ENCODE results near the gene USP7.
A peak's percentile ranks its signal among the peaks of the same experiment; 100 is the strongest.
"Not testable (repeated sequence)": the region's sequence is repeated elsewhere in the genome, so short reads cannot be mapped to it uniquely, and the experiment has no call there.

The USP7 gene

GRCh38 chr16:8872071-8872470 lies 91.6 kb downstream of the USP7 start:
- Mint-ChIP-seq H3K27me3 (no peaks in the 10 kb centered on the region), H3K9me3 (no peaks in the 10 kb centered on the region), H3K27ac (no peak overlapping the region), H3K4me3 (no peak overlapping the region), H3K36me3 (peaks cover 3 to 10% of the 10 kb centered on the region in 2 donors), H3K4me1 (peaks cover 20 to 38% of the 10 kb centered on the region in 2 donors)
- ATAC-seq (replicated peaks), result no peak
- no peak for DNase-seq

GRCh38 chr16:8869988-8870241 lies 93.8 kb downstream of the USP7 start:
- Mint-ChIP-seq H3K36me3 (peaks cover 7 to 17% of the 10 kb centered on the region in 2 donors), H3K27ac (peak overlapping the region; percentile 94), H3K4me3 (peak overlapping the region; percentile 95 to 98), H3K4me1 (peaks cover 32 to 58% of the 10 kb centered on the region in 2 donors)
- H3K9me3 Mint-ChIP-seq; DNase-seq; H3K27me3 Mint-ChIP-seq; ATAC-seq (replicated peaks): not testable (repeated sequence)

- H3K4me1 Mint-ChIP-seq, result peaks cover 34 to 59% of the 10 kb centered on the region in 2 donors
- DNase-seq (no peak), ATAC-seq (replicated peaks) (no peak)
- H3K9me3 Mint-ChIP-seq, result no peaks in the 10 kb centered on the region
- H3K36me3 Mint-ChIP-seq, result peaks cover 7 to 17% of the 10 kb centered on the region in 2 donors
- peak overlapping the region; percentile 94 for H3K27ac Mint-ChIP-seq
- H3K4me3 Mint-ChIP-seq, result peak overlapping the region; percentile 95 to 98
- H3K27me3 Mint-ChIP-seq, result no peaks in the 10 kb centered on the region
Observed at GRCh38 chr16:8869212-8869987, 94.3 kb downstream of the USP7 start.

GRCh38 chr16:8868416-8869211 lies 95.1 kb downstream of the USP7 start, which contains the start of gene CARHSP1:
Gene CARHSP1 (minus strand): TSS chr16:8869006. CDS start chr16:8859328, 9,678 bp downstream.
- ATAC-seq (replicated peaks) (peak; percentile 73 to 78), DNase-seq (peak; percentile 78)
- peak within 1 kb of the TSS; percentile 95 for H3K27ac Mint-ChIP-seq
- H3K4me1 Mint-ChIP-seq, result peaks cover 42 to 66% of the 10 kb centered on the region in 2 donors
- H3K9me3 Mint-ChIP-seq, result no peaks in the 10 kb centered on the region
- peaks cover 9 to 20% of the 10 kb centered on the region in 2 donors for H3K36me3 Mint-ChIP-seq
- peak within 1 kb of the TSS; percentile 95 to 98 for H3K4me3 Mint-ChIP-seq
- H3K27me3 Mint-ChIP-seq, result no peaks in the 10 kb centered on the region

GRCh38 chr16:8867932-8868415 lies 95.7 kb downstream of the USP7 start:
- Mint-ChIP-seq H3K4me3 (peak overlapping the region; percentile 95 to 98), H3K36me3 (peaks cover 9 to 20% of the 10 kb centered on the region in 2 donors), H3K4me1 (peaks cover 42 to 71% of the 10 kb centered on the region in 2 donors), H3K27ac (peak overlapping the region; percentile 95), H3K27me3 (no peaks in the 10 kb centered on the region), H3K9me3 (no peaks in the 10 kb centered on the region)
- DNase-seq, result no peak
- peak in 1 of 2 donors; percentile 1 for ATAC-seq (replicated peaks)

- Mint-ChIP-seq H3K27ac (peak overlapping the region; percentile 95), H3K27me3 (no peaks in the 10 kb centered on the region), H3K9me3 (no peaks in the 10 kb centered on the region), H3K36me3 (peaks cover 11 to 23% of the 10 kb centered on the region in 2 donors), H3K4me1 (peaks cover 46 to 77% of the 10 kb centered on the region in 2 donors), H3K4me3 (peak overlapping the region; percentile 95 to 98)
- no peak for DNase-seq
- ATAC-seq (replicated peaks), result no peak
Observed at GRCh38 chr16:8867216-8867931, 96.3 kb downstream of the USP7 start.

GRCh38 chr16:8866884-8867215 lies 96.9 kb downstream of the USP7 start:
- DNase-seq, result no peak
- H3K27me3 Mint-ChIP-seq, result no peaks in the 10 kb centered on the region
- no peaks in the 10 kb centered on the region for H3K9me3 Mint-ChIP-seq
- H3K4me3 Mint-ChIP-seq, result peak overlapping the region; percentile 95 to 98
- peaks cover 50 to 82% of the 10 kb centered on the region in 2 donors for H3K4me1 Mint-ChIP-seq
- ATAC-seq (replicated peaks), result no peak
- H3K36me3 Mint-ChIP-seq, result peaks cover 13 to 27% of the 10 kb centered on the region in 2 donors
- peak overlapping the region; percentile 95 for H3K27ac Mint-ChIP-seq

GRCh38 chr16:8866118-8866883 lies 97.4 kb downstream of the USP7 start:
- Mint-ChIP-seq H3K4me1 (peaks cover 52 to 85% of the 10 kb centered on the region in 2 donors), H3K27me3 (no peaks in the 10 kb centered on the region), H3K36me3 (peaks cover 16 to 31% of the 10 kb centered on the region in 2 donors)

GRCh38 chr16:8865145-8865882 lies 98.4 kb downstream of the USP7 start:
- H3K4me1 Mint-ChIP-seq, result peaks cover 49 to 81% of the 10 kb centered on the region in 2 donors
- peaks cover 16 to 33% of the 10 kb centered on the region in 2 donors for H3K36me3 Mint-ChIP-seq
- no peaks in the 10 kb centered on the region for H3K9me3 Mint-ChIP-seq
- DNase-seq (no peak), ATAC-seq (replicated peaks) (no peak)
- peak overlapping the region; percentile 25 for H3K27ac Mint-ChIP-seq
- no peaks in the 10 kb centered on the region for H3K27me3 Mint-ChIP-seq
- H3K4me3 Mint-ChIP-seq, result no peak overlapping the region

More at GRCh38 chr16:8866118-8866883, 97.4 kb downstream of the USP7 start:
- peak overlapping the region; percentile 80 to 95 for H3K4me3 Mint-ChIP-seq
- H3K27ac Mint-ChIP-seq, result peak overlapping the region; percentile 21
- no peaks in the 10 kb centered on the region for H3K9me3 Mint-ChIP-seq
- DNase-seq, result no peak
- no peak for ATAC-seq (replicated peaks)

GRCh38 chr16:8864480-8865110 lies 99.1 kb downstream of the USP7 start:
- Mint-ChIP-seq H3K4me1 (peaks cover 52 to 82% of the 10 kb centered on the region in 2 donors), H3K36me3 (peaks cover 20 to 38% of the 10 kb centered on the region in 2 donors), H3K27ac (peak overlapping the region; percentile 54), H3K4me3 (peak overlapping the region in 1 of 2 donors; percentile 17), H3K27me3 (no peaks in the 10 kb centered on the region), H3K9me3 (no peaks in the 10 kb centered on the region)
- no peak for DNase-seq
- ATAC-seq (replicated peaks), result no peak

GRCh38 chr16:8863594-8864424 lies 99.9 kb downstream of the USP7 start:
- H3K36me3 Mint-ChIP-seq, result peaks cover 18 to 46% of the 10 kb centered on the region in 2 donors
- no peaks in the 10 kb centered on the region for H3K9me3 Mint-ChIP-seq
- ATAC-seq (replicated peaks), result no peak
- H3K27ac Mint-ChIP-seq, result peak overlapping the region; percentile 54
- H3K27me3 Mint-ChIP-seq, result no peaks in the 10 kb centered on the region
- no peak for DNase-seq
- H3K4me1 Mint-ChIP-seq, result peaks cover 48 to 76% of the 10 kb centered on the region in 2 donors
- H3K4me3 Mint-ChIP-seq, result no peak overlapping the region

All from stimulated activated naive B cell treated with anti-CD40 and anti-IgM and Interleukin-4, amounts not matched to agents 10 μg/mL and 1 μg/mL and 100 μg/mL, for 72 hours (primary cell).